ENCODE data around the gene PIWIL4. TPM values are rescaled to one million over a fixed set of nuclear protein-coding genes. Genes with fewer than 3 reads are reported as not detected.
"Not testable (repeated sequence)": the region's sequence is repeated elsewhere in the genome, so short reads cannot be mapped to it uniquely, and the experiment has no call there.

Gene PIWIL4
- total RNA-seq, 2 donors from 2014 or later, result 6.3 to 6.7 TPM

GRCh38 chr11:94604482-94604881 is 37.3 kb downstream of the PIWIL4 start:
- TF ChIP-seq CTCF (IDR thresholded peaks at IDR 0.05), result no peak
- Histone ChIP-seq H3K9ac (ENCODE audit: low read depth in 2 of 2, low read length in 2 of 2) (no peak overlapping the region), H3K4me1 (no peaks in the 10 kb centered on the region), H3K9me3 (no peaks in the 10 kb centered on the region), H3K27me3 (no peaks in the 10 kb centered on the region), H3K36me3 (no peaks in the 10 kb centered on the region), H3K4me3 (no peak overlapping the region), H3K27ac (no peak overlapping the region)
- DNase-seq, result no peak
- intact Hi-C loops (cut with DNase I), result no loop called here

DNA sequence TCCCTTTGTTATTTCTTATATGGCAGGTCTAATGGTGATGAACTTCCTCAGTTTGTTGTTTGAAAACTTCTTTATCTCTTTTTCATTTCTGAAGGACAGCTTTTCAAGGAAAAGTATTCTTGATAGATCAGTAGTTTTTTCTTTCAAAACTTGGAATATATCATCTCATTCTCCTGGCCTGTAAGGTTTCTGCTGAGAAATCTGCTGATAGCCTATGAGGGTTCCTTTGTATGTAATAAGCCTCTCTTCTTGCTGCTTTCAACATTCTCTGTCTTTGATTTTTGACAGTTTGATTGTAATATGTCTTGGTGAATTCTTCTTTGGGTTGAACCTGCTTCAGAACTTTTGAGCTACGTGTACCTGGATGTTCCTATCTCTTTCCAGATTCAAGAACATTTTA is 46.0 kb downstream of the PIWIL4 start:
- no peak overlapping the region for H3K4me3 ChIP-seq
- H3K27me3 ChIP-seq, result no peaks in the 10 kb centered on the region
- H3K27ac ChIP-seq, result no peak overlapping the region
- H3K4me1 ChIP-seq, result no peaks in the 10 kb centered on the region
- no peaks in the 10 kb centered on the region for H3K9me3 ChIP-seq
- DNase-seq, result no peak
- no peaks in the 10 kb centered on the region for H3K36me3 ChIP-seq
- intact Hi-C loops (cut with DNase I), result no loop called here
- no peak overlapping the region for H3K9ac ChIP-seq (ENCODE audit: low read depth in 2 of 2, low read length in 2 of 2)
- TF ChIP-seq CTCF (IDR thresholded peaks at IDR 0.05), result no peak

DNA sequence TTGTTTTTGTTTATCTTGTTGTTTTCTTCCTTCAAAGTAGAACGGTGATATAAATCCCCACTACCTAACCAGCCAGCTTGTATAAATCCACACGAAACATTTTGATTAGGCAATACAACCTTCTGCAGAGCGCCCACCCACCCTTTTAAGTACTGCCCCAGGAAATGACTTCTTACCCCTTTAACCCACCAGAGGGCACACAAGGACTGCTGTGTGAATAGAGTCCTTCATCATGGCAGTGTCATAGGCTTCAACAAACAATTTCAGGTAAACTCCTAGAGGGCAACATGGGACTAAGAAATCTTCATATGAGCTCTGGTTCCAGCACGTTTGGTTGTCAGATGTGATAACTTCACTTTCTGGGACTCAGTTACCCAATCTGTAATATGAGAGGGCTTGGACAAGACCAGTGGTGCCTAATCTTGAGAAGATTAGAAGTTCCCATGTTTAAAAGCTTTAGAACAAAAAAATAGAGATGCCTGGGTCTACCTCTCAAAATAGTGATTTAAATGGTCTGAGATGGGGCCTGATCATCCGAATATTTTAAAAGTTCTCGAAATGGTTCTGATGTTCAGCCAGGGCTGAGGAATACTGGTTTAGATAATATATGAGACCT is 56.1 kb downstream of the PIWIL4 start:
- Histone ChIP-seq H3K4me3 (no peak overlapping the region), H3K27ac (no peak overlapping the region), H3K4me1 (no peaks in the 10 kb centered on the region), H3K9me3 (no peaks in the 10 kb centered on the region), H3K36me3 (no peaks in the 10 kb centered on the region), H3K9ac (ENCODE audit: low read depth in 2 of 2, low read length in 2 of 2) (no peak overlapping the region), H3K27me3 (no peaks in the 10 kb centered on the region)
- TF ChIP-seq CTCF (IDR thresholded peaks at IDR 0.05), result peak; percentile 53
- DNase-seq, result peak; percentile 35
- intact Hi-C loops (cut with DNase I), result loop anchor here (2.0 to 5.0 kb wide), 2 partner anchors 139 to 274 kb away; no protein-coding TSS in a partner anchor

DNA sequence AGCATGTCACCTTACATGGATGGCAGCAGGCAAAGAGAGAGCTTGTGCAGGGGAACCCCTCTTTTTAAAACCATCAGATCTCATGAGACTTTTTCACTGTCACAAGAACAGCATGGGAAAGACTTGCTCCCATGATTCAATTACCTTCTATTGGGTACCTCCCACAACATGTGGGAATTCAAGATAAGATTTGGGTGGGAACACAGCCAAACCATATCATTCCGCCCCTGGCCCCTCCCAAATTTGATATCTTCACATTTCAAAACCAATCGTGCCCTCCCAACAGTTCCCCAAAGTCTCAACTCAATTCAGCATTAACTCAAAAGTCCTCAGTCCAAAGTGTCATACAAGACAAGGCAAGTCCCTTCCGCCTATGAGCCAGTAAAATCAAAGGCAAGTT is 58.3 kb downstream of the PIWIL4 start:
- intact Hi-C loops (cut with DNase I); H3K27me3 ChIP-seq; DNase-seq; H3K9ac ChIP-seq (ENCODE audit: low read depth in 2 of 2, low read length in 2 of 2); H3K4me1 ChIP-seq; H3K9me3 ChIP-seq; H3K36me3 ChIP-seq; H3K4me3 ChIP-seq; H3K27ac ChIP-seq: not testable (repeated sequence)

GRCh38 chr11:94627003-94627560 is 59.9 kb downstream of the PIWIL4 start:
- H3K9ac ChIP-seq (ENCODE audit: low read depth in 2 of 2, low read length in 2 of 2); intact Hi-C loops (cut with DNase I); H3K9me3 ChIP-seq; DNase-seq; H3K27ac ChIP-seq; H3K4me1 ChIP-seq; H3K4me3 ChIP-seq; H3K27me3 ChIP-seq; H3K36me3 ChIP-seq: not testable (repeated sequence)

DNA sequence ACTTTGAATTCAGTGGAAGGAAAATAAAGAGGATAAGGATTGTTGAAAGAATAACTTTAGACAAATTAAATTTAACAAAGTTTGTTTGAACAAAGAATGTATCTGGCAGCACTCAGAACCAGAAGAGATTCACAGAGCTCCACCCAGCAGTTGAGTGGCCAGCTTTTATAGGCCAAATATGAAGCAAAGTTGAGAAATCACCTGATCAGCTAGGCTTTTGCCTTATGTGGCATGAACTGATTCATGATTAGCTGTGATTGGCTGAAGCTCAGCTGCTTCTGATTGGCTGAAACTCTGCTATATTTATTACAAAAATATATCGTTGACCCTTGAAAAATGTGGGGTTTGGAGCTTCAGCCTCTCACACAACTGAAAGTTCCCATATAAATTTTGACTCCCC is 62.6 kb downstream of the PIWIL4 start:
- intact Hi-C loops (cut with DNase I), result no loop called here
- Histone ChIP-seq H3K27ac (no peak overlapping the region), H3K4me1 (no peaks in the 10 kb centered on the region), H3K27me3 (no peaks in the 10 kb centered on the region), H3K36me3 (no peaks in the 10 kb centered on the region), H3K9ac (ENCODE audit: low read depth in 2 of 2, low read length in 2 of 2) (no peak overlapping the region), H3K9me3 (no peaks in the 10 kb centered on the region), H3K4me3 (no peak overlapping the region)
- no peak for DNase-seq
- no peak for TF ChIP-seq CTCF (IDR thresholded peaks at IDR 0.05)

Measured in colonic mucosa (tissue), 4 donors.